Peyer's patch (tissue), 4 donors: ENCODE results near the gene HOXD9. TPM values are rescaled to one million over a fixed set of nuclear protein-coding genes. Genes with fewer than 3 reads are reported as not detected.

Experiments used
- DNase-seq, 3 donors: peaks; one replicate each; pipeline ENCODE4 v3.0.0-alpha.2; 2017 to 2019
- H3K27ac ChIP-seq, 4 donors: fragments of 200-600 bp; sonication (generic); one replicate each; pipeline ENCODE4 v1.5.1; 2016 to 2019
- H3K27me3 ChIP-seq, 2 donors: fragments of 200-600 bp; sonication (generic); one replicate each; pipeline ENCODE4 v1.5.1; 2019
- H3K36me3 ChIP-seq, 3 donors: fragments of 200-600 bp; sonication (generic); one replicate each; pipeline ENCODE4 v1.5.1; 2016 to 2019
- H3K4me1 ChIP-seq, 4 donors: fragments of 200-600 bp; sonication (generic); one replicate each; pipeline ENCODE4 v1.5.1; 2016 to 2019
- H3K4me3 ChIP-seq, 4 donors: fragments of 200-600 bp; sonication (generic); 1 replicate in 3 of 4; 2 replicates in 1 of 4; pipeline ENCODE4 v1.5.1; 2016 to 2019; ENCODE audit warnings: mild to moderate bottlenecking in 1 of 4
- H3K9me3 ChIP-seq, 4 donors: fragments of 200-600 bp; sonication (generic); one replicate each; pipeline ENCODE4 v1.5.1; 2016 to 2019; ENCODE audit warnings: mild to moderate bottlenecking in 1 of 4
- CTCF ChIP-seq, 6 experiments: fragments of 450-650 bp in 4 of 6; fragments of 200-600 bp in 2 of 6; sonication (generic) in 1 of 6; IDR thresholded peaks; one replicate each; pipeline ENCODE4 v1.5.1; 2017 to 2019; ENCODE audit warnings: antibody characterized with exemption in 6 of 6, mild to moderate bottlenecking in 3 of 6, moderate library complexity in 1 of 6
- POLR2A ChIP-seq, 2 donors: fragments of 450-650 bp; IDR thresholded peaks; one replicate each; pipeline ENCODE4 v1.5.1; 2017; ENCODE audit warnings: antibody characterized with exemption in 2 of 2, mild to moderate bottlenecking in 2 of 2, moderate library complexity in 2 of 2
- total RNA-seq, 4 donors: library from RNA; depleted of rRNA; stranded (reverse); fragments of >200 nt; gene quantifications; one replicate each; pipeline ENCODE4 v1.1.0, GENCODE V29; 2016

The HOXD9 gene
- total RNA-seq, 4 donors from 2014 or later: 0.70 TPM; not detected in 3

GRCh38 chr2:176114120-176114929, 8.2 kb upstream of the HOXD9 start:
- DNase-seq: no peak
- H3K27me3 ChIP-seq: peaks cover 0 to 88% of the 10 kb centered on the region in 2 donors
- no peaks in the 10 kb centered on the region for H3K9me3 ChIP-seq
- H3K4me3 ChIP-seq: no peak overlapping the region
- peaks cover 0 to 8% (median 0%) of the 10 kb centered on the region in 4 donors for H3K4me1 ChIP-seq
- no peak for TF ChIP-seq POLR2A (IDR thresholded peaks at IDR 0.05)
- TF ChIP-seq CTCF (IDR thresholded peaks at IDR 0.05): no peak
- no peak overlapping the region for H3K27ac ChIP-seq
- no peaks in the 10 kb centered on the region for H3K36me3 ChIP-seq

- DNase-seq: peak in 1 of 3 donors; percentile 44
- Histone ChIP-seq H3K27me3 (peaks cover 0 to 88% of the 10 kb centered on the region in 2 donors), H3K9me3 (no peaks in the 10 kb centered on the region), H3K4me1 (peaks cover 0 to 8% (median 0%) of the 10 kb centered on the region in 4 donors), H3K4me3 (no peak overlapping the region), H3K36me3 (no peaks in the 10 kb centered on the region), H3K27ac (no peak overlapping the region)
- TF ChIP-seq CTCF (IDR thresholded peaks at IDR 0.05) (no peak), POLR2A (IDR thresholded peaks at IDR 0.05) (no peak)
Measured at GRCh38 chr2:176114930-176115625, 7.4 kb upstream of the HOXD9 start.

- Histone ChIP-seq H3K27ac (no peak within 1 kb of the TSS), H3K9me3 (no peaks in the 10 kb centered on the region), H3K27me3 (peaks cover 0 to 90% of the 10 kb centered on the region in 2 donors), H3K4me3 (no peak within 1 kb of the TSS), H3K36me3 (no peaks in the 10 kb centered on the region), H3K4me1 (peaks cover 0 to 8% (median 0%) of the 10 kb centered on the region in 4 donors)
- DNase-seq: peak in 2 of 3 donors; percentile 52 to 55
- TF ChIP-seq POLR2A (IDR thresholded peaks at IDR 0.05): no peak
- TF ChIP-seq CTCF (IDR thresholded peaks at IDR 0.05): peak in 2 of 6 experiments; percentile 7 to 13
Measured at GRCh38 chr2:176115883-176116813, 6.4 kb upstream of the HOXD9 start, which contains the start of gene HOXD10. HOXD10 (plus strand) TSS chr2:176116778; CDS start chr2:176116834, 56 bp downstream.

- H3K36me3 ChIP-seq: no peaks in the 10 kb centered on the region
- peaks cover 0 to 90% of the 10 kb centered on the region in 2 donors for H3K27me3 ChIP-seq
- no peak for DNase-seq
- no peak overlapping the region for H3K27ac ChIP-seq
- H3K4me1 ChIP-seq: peaks cover 0 to 15% (median 0%) of the 10 kb centered on the region in 4 donors
- peaks cover 0 to under 1% (median 0%) of the 10 kb centered on the region in 4 donors for H3K9me3 ChIP-seq
- TF ChIP-seq POLR2A (IDR thresholded peaks at IDR 0.05): no peak
- no peak for TF ChIP-seq CTCF (IDR thresholded peaks at IDR 0.05)
- no peak overlapping the region for H3K4me3 ChIP-seq
Measured at GRCh38 chr2:176117162-176117822, 5.2 kb upstream of the HOXD9 start.
